Transverse colon (tissue), 4 donors: Measurements from ENCODE around the gene SLFNL1. TPM values are rescaled to one million over a fixed set of nuclear protein-coding genes. Genes with fewer than 3 reads are reported as not detected.

Experiments
- DNase-seq: peaks from one replicate; pipeline ENCODE4 v3.0.0-alpha.2; 2019
- H3K27ac ChIP-seq, 4 donors: fragments of 200-600 bp; sonication (generic); 2 replicates each; pipeline ENCODE4 v1.5.1; 2016 to 2018; ENCODE audit warnings: inconsistent platforms in 4 of 4
- H3K27me3 ChIP-seq: fragments of 200-600 bp; sonication (generic); 2 replicates; pipeline ENCODE4 v1.5.1; 2017; ENCODE audit warnings: inconsistent platforms
- H3K36me3 ChIP-seq, 4 donors: fragments of 200-600 bp; sonication (generic); 2 replicates each; pipeline ENCODE4 v1.5.1; 2017 to 2019; ENCODE audit warnings: inconsistent platforms in 4 of 4
- H3K4me1 ChIP-seq, 4 donors: fragments of 200-600 bp; sonication (generic); 2 replicates each; pipeline ENCODE4 v1.5.1; 2017 to 2020; ENCODE audit warnings: inconsistent platforms in 4 of 4
- H3K4me3 ChIP-seq, 4 donors: fragments of 200-600 bp; sonication (generic); 1 replicate in 1 of 4; 2 replicates in 3 of 4; pipeline versions ENCODE4 v1.5.1 to v1.6.1; 2017 to 2019; ENCODE audit warnings: inconsistent platforms in 4 of 4
- H3K9me3 ChIP-seq, 2 donors: fragments of 200-600 bp; sonication (generic); 2 replicates each; pipeline ENCODE4 v1.5.1; 2017 to 2019; ENCODE audit warnings: inconsistent platforms in 2 of 2
- CTCF ChIP-seq, 5 experiments: fragments of 200-600 bp in 3 of 5; fragments of 450-650 bp in 2 of 5; sonication (generic) in 3 of 5; IDR thresholded peaks; 1 replicate in 2 of 5; 2 replicates in 3 of 5; pipeline ENCODE4 v1.5.1; 2016 to 2017; ENCODE audit warnings: antibody characterized with exemption in 5 of 5, inconsistent platforms in 3 of 5, mild to moderate bottlenecking in 2 of 5, moderate library complexity in 1 of 5
- EP300 ChIP-seq: sonication (generic); formaldehyde crosslinking; IDR thresholded peaks from one replicate; pipeline ENCODE4 v1.6.1; 2017; ENCODE audit warnings: antibody characterized with exemption, low read depth
- POLR2A ChIP-seq: fragments of 450-650 bp; IDR thresholded peaks from one replicate; pipeline ENCODE4 v1.6.1; 2016; ENCODE audit warnings: antibody characterized with exemption, mild to moderate bottlenecking, moderate library complexity
- POLR2AphosphoS5 ChIP-seq, 3 donors: sonication (generic); formaldehyde crosslinking; IDR thresholded peaks; one replicate each; pipeline ENCODE4 v1.6.1; 2016; ENCODE audit warnings: antibody characterized with exemption in 3 of 3
- WGBS, 2 donors: methylation state at CpG; one replicate each; pipeline ENCODE4 v1.1.5; 2018; ENCODE audit warnings: low coverage in 1 of 2; 5-methylcytosine and 5-hydroxymethylcytosine counted together
- in situ Hi-C, 4 donors: fragments of 200-750 bp; cut with MboI; loops; one replicate each; pipeline versions ENCODE4 v1.15.0 to v1.15.1; 2017; ENCODE audit warnings: low sequenced_read_pairs in 3 of 4, low pct_ligation_motif_present in 1 of 4, low pct_unique_long_range_greater_than_20kb in 1 of 4
- intact Hi-C: fragments of 100-400 bp; cut with DNase I; formaldehyde crosslinking; loops from one replicate; pipeline ENCODE4 v1.15.1; 2023; ENCODE audit warnings: low total_unique reads
- total RNA-seq, 4 donors: library from RNA; depleted of rRNA; stranded (reverse); fragments of >200 nt; gene quantifications; one replicate each; pipeline ENCODE4 v1.1.0, GENCODE V29; 2016

SLFNL1 gene
- total RNA-seq, 4 donors from 2014 or later: 0.55 to 3.0 (median 1.3) TPM; not detected in 1

- no peak for DNase-seq
- Histone ChIP-seq H3K36me3 (peaks cover 0 to 42% (median 11%) of the 10 kb centered on the region in 4 donors), H3K9me3 (no peaks in the 10 kb centered on the region), H3K27ac (no peak overlapping the region), H3K4me1 (peaks cover 7 to 15% (median 9%) of the 10 kb centered on the region in 4 donors), H3K4me3 (no peak overlapping the region), H3K27me3 (no peaks in the 10 kb centered on the region)
- TF ChIP-seq POLR2A: no peak
- TF ChIP-seq POLR2AphosphoS5 (IDR thresholded peaks at IDR 0.05): no peak
- TF ChIP-seq EP300: no peak
- no peak for TF ChIP-seq CTCF (IDR thresholded peaks at IDR 0.05)
- in situ Hi-C loops (no loop called here), intact Hi-C loops (no loop called here)
- WGBS, 2 donors: 92 to 98% methylated on average over 4 of the region's 4 CpGs
Measured at GRCh38 chr1:40998668-40999067, 22.9 kb downstream of the SLFNL1 start.

- Histone ChIP-seq H3K36me3 (peaks cover 0 to 42% (median 12%) of the 10 kb centered on the region in 4 donors), H3K9me3 (no peaks in the 10 kb centered on the region)
- WGBS, 2 donors: 92 to 94% methylated on average over 8 of the region's 8 CpGs
Measured at GRCh38 chr1:40997096-40997495, 24.4 kb downstream of the SLFNL1 start.

GRCh38 chr1:40989066-40989465 lies 32.5 kb downstream of the SLFNL1 start:
- 95 to 100% methylated on average over 2 to 5 of the region's 5 CpGs for WGBS, 2 donors
- intact Hi-C loops: no loop called here
- no peak for DNase-seq
- Histone ChIP-seq H3K9me3 (no peaks in the 10 kb centered on the region), H3K27ac (no peak overlapping the region), H3K4me1 (peaks cover 0 to 11% (median 5%) of the 10 kb centered on the region in 4 donors), H3K36me3 (peaks cover 0 to 11% (median 4%) of the 10 kb centered on the region in 4 donors), H3K4me3 (no peak overlapping the region), H3K27me3 (no peaks in the 10 kb centered on the region)
- no peak for TF ChIP-seq EP300
- TF ChIP-seq CTCF (IDR thresholded peaks at IDR 0.05): no peak
- no peak for TF ChIP-seq POLR2AphosphoS5 (IDR thresholded peaks at IDR 0.05)
- no peak for TF ChIP-seq POLR2A
- in situ Hi-C loops: no loop called here

More at GRCh38 chr1:40997096-40997495, 24.4 kb downstream of the SLFNL1 start:
- no peak overlapping the region for H3K27ac ChIP-seq
- no peak for TF ChIP-seq POLR2AphosphoS5 (IDR thresholded peaks at IDR 0.05)
- no peak for TF ChIP-seq CTCF (IDR thresholded peaks at IDR 0.05)
- TF ChIP-seq POLR2A: no peak
- TF ChIP-seq EP300: no peak
- peaks cover 0 to under 1% (median 0%) of the 10 kb centered on the region in 4 donors for H3K4me1 ChIP-seq
- H3K27me3 ChIP-seq: no peaks in the 10 kb centered on the region
- DNase-seq: no peak
- intact Hi-C loops (no loop called here), in situ Hi-C loops (no loop called here)
- H3K4me3 ChIP-seq: no peak overlapping the region

- Histone ChIP-seq H3K36me3 (peaks cover 0 to 11% (median 4%) of the 10 kb centered on the region in 4 donors), H3K4me3 (no peak overlapping the region), H3K27ac (peak overlapping the region in 1 of 4 donors; percentile 28), H3K9me3 (no peaks in the 10 kb centered on the region), H3K27me3 (no peaks in the 10 kb centered on the region), H3K4me1 (peaks cover 0 to 11% (median 5%) of the 10 kb centered on the region in 4 donors)
- DNase-seq: no peak
- TF ChIP-seq POLR2A: no peak
- no peak for TF ChIP-seq CTCF (IDR thresholded peaks at IDR 0.05)
- no peak for TF ChIP-seq EP300
- no peak for TF ChIP-seq POLR2AphosphoS5 (IDR thresholded peaks at IDR 0.05)
- WGBS, 2 donors: 73 to 81% methylated on average over 3 of the region's 3 CpGs
- in situ Hi-C loops (no loop called here), intact Hi-C loops (no loop called here)
Measured at GRCh38 chr1:40988280-40988679, 33.2 kb downstream of the SLFNL1 start.
